ENCODE results near the gene FGFR3. TPM values are rescaled to one million over a fixed set of nuclear protein-coding genes. Genes with fewer than 3 reads are reported as not detected.
A peak's percentile ranks its signal among the peaks of the same experiment; 100 is the strongest.

Gene FGFR3
- total and polyA plus RNA-seq, 10 donors, result 1.0 to 7.5 (median 3.5) TPM

GRCh38 chr4:1793496-1793840, 375 bp downstream of the FGFR3 start:
- H3K27me3 ChIP-seq (replicated peaks in 1 of 7), result peaks cover 5 to 66% (median 46%) of the 10 kb centered on the region in 7 donors
- H3K4me3 ChIP-seq, result peak overlapping the region in 7 of 8 donors; percentile 40 to 76 (median 49)
- 0 to 2% (median 1%) methylated on average over 4 to 44 of the region's 44 CpGs for WGBS, 5 donors

GRCh38 chr4:1793940-1794808, 1.1 kb downstream of the FGFR3 start:
- peaks cover 5 to 73% (median 51%) of the 10 kb centered on the region in 7 donors for H3K27me3 ChIP-seq (replicated peaks in 1 of 7)

More at GRCh38 chr4:1793496-1793840, 375 bp downstream of the FGFR3 start:
- Histone ChIP-seq H3K36me3 (no peaks in the 10 kb centered on the region), H3K27ac (peak overlapping the region in 2 of 8 donors; percentile 36 to 46), H3K9me3 (no peaks in the 10 kb centered on the region), H3K4me1 (peaks cover 12 to 37% (median 24%) of the 10 kb centered on the region in 6 donors)
- TF ChIP-seq POLR2AphosphoS5 (IDR thresholded peaks at IDR 0.05), result no peak
- no peak for TF ChIP-seq POLR2A (IDR thresholded peaks at IDR 0.05)
- no peak for TF ChIP-seq CTCF (IDR thresholded peaks at IDR 0.05 in 8 of 11, conservative IDR thresholded peaks at IDR 0.05 in 3 of 11)
- intact Hi-C loops (cut with DNase I; ENCODE audit: low total_unique reads), result no loop called here
- DNase-seq, result no peak

GRCh38 chr4:1794809-1795298, 1.8 kb downstream of the FGFR3 start:
- TF ChIP-seq CTCF (IDR thresholded peaks at IDR 0.05 in 8 of 11, conservative IDR thresholded peaks at IDR 0.05 in 3 of 11), result no peak
- Histone ChIP-seq H3K9me3 (no peaks in the 10 kb centered on the region), H3K27ac (no peak overlapping the region), H3K27me3 (replicated peaks in 1 of 7) (peaks cover 5 to 79% (median 51%) of the 10 kb centered on the region in 7 donors), H3K4me3 (peak overlapping the region; percentile 16 to 76 (median 49)), H3K36me3 (no peaks in the 10 kb centered on the region), H3K4me1 (peaks cover 12 to 37% (median 24%) of the 10 kb centered on the region in 6 donors)
- DNase-seq, result no peak
- intact Hi-C loops (cut with DNase I; ENCODE audit: low total_unique reads), result no loop called here
- WGBS, 5 donors, result 0 to 3% (median 1%) methylated on average over 8 to 68 of the region's 68 CpGs

More at GRCh38 chr4:1793940-1794808, 1.1 kb downstream of the FGFR3 start:
- DNase-seq, result no peak
- H3K36me3 ChIP-seq, result no peaks in the 10 kb centered on the region
- WGBS, 5 donors, result 1 to 3% (median 2%) methylated on average over 48 to 101 of the region's 101 CpGs
- no peak overlapping the region for H3K27ac ChIP-seq
- no peak for TF ChIP-seq POLR2AphosphoS5 (IDR thresholded peaks at IDR 0.05)
- no peak for TF ChIP-seq POLR2A (IDR thresholded peaks at IDR 0.05)
- TF ChIP-seq CTCF (IDR thresholded peaks at IDR 0.05 in 8 of 11, conservative IDR thresholded peaks at IDR 0.05 in 3 of 11), result no peak
- no peaks in the 10 kb centered on the region for H3K9me3 ChIP-seq
- intact Hi-C loops (cut with DNase I; ENCODE audit: low total_unique reads), result no loop called here
- peak overlapping the region; percentile 27 to 76 (median 49) for H3K4me3 ChIP-seq
- peaks cover 12 to 37% (median 24%) of the 10 kb centered on the region in 6 donors for H3K4me1 ChIP-seq
